ENCODE data around the gene LIN7B. TPM values are rescaled to one million over a fixed set of nuclear protein-coding genes. Genes with fewer than 3 reads are reported as not detected.

The LIN7B gene
- total and polyA plus RNA-seq, 2 of the 13 experiments (the other 11 are each of a cell fraction or from before 2014, with no cell fraction given): 5.3 to 7.6 TPM

DNA sequence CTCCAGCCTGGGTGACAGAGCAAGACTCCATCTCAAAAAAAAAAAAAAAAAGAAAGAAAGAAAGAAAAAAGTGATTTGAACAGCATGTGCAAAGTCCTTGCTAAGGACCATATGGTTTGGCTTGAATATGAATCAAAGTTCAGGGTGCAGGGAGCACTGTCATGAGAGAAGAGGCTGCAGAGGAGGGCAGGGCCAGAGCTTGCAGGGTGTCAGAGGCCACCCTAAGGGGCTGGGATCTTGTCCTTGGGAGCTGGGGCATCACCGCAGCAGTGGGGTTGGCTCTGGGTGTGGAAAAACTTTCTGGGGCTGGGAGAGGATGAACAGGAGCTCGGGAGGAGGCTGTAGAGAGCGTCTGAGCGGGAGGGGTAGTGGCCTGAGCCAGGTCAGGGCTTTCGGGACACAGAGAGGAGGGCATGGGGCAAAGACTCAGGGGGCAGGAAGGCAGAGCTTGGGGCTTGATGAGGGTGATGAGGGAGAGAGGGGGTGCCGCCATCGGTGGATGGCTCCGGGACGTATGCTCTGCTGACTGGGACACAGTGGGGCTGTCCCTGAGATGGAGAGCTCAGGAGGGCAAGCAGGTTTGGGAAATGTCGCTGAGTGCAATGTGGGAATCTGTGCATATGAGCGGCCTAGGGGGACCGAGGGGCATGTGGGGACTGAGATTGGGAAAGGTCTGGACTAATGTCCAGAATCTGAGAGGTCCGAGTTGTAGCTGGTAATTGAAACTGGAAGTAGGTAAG is 46.5 kb downstream of the LIN7B start (continued):
- TF ChIP-seq, protein P1, sequence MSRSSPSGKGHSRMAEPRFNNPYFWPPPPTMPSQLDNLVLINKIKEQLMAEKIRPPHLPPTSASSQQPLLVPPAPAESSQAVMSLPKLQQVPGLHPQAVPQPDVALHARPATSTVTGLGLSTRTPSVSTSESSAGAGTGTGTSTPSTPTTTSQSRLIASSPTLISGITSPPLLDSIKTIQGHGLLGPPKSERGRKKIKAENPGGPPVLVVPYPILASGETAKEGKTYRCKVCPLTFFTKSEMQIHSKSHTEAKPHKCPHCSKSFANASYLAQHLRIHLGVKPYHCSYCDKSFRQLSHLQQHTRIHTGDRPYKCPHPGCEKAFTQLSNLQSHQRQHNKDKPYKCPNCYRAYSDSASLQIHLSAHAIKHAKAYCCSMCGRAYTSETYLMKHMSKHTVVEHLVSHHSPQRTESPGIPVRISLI (CRISPR knock-in tag; IDR thresholded peaks at IDR 0.05; ENCODE audit: borderline replicate concordance): peak; percentile 32; the same call in 1 of the 2 replicates
- peak; percentile 65 for TF ChIP-seq HNF4A (CRISPR knock-in tag; IDR thresholded peaks at IDR 0.05)

DNA sequence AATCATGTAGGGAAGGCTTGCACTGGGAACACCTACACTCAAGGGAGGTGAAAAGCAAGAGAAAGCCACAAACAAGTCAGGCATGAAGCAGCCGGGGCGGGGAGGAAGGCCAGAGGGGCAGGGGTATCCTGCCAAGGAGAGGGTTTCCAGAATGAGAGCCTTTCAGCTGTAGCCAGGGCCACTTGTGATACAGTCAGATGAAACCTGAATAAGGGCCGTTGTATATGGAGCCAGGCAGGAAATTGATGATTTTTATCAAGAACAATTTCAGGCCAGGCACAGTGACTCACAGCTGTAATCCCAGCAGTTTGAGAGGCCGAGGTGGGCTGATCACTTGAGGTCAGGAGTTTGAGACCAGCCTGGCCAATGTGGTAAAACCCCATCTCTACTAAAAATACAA is 47.8 kb downstream of the LIN7B start:
- no peak overlapping the region for H3K4me2 ChIP-seq (ENCODE audit: low read depth, low read length)
- FAIRE-seq: no peak
- no peak overlapping the region for H3K9ac ChIP-seq (ENCODE audit: insufficient read depth, low read depth, low read length)
- H3K79me2 ChIP-seq (ENCODE audit: insufficient read depth, low read length): no peaks in the 10 kb centered on the region
- DNase-seq (ENCODE audit: low spot score): no peak
- BruUV-seq (replicated peaks): no TSS peak
- no peaks in the 10 kb centered on the region for H3K36me3 ChIP-seq (replicated peaks in 1 of 2; ENCODE audit: control insufficient read depth in 1 of 2, insufficient read depth in 2 of 2, low read length in 2 of 2)
- no peak overlapping the region for H2AFZ ChIP-seq (ENCODE audit: low read length)
- no peaks in the 10 kb centered on the region for H3K27me3 ChIP-seq (ENCODE audit: control insufficient read depth in 1 of 2, insufficient read depth in 2 of 2, low read length in 2 of 2)
- H3K9me3 ChIP-seq (ENCODE audit: low read length): no peaks in the 10 kb centered on the region
- H3K4me3 ChIP-seq (replicated peaks in 1 of 3; ENCODE audit: insufficient read depth in 1 of 3, low read depth in 2 of 3, low read length in 3 of 3): no peak overlapping the region
- no peaks in the 10 kb centered on the region for H4K20me1 ChIP-seq (ENCODE audit: insufficient read depth, low read length)
- intact Hi-C loops (cut with micrococcal nuclease; ENCODE audit: unreplicated experiment) (no loop called here), in situ Hi-C loops (cut with HindIII; ENCODE audit: extremely low pct_ligation_motif_present, low pct_unique_long_range_greater_than_20kb) (no loop called here)
- ATAC-seq: no peak
- WGBS (ENCODE audit: low lambda C conversion rate): 88% methylated on average over 4 of the region's 4 CpGs
- H3K27ac ChIP-seq (ENCODE audit: extremely low read length, insufficient read depth, low read length): no peak overlapping the region
- peaks cover 35% of the 10 kb centered on the region for H3K4me1 ChIP-seq (ENCODE audit: insufficient read depth, low read length)
- CTCF ChIA-PET (ENCODE audit: low intra/inter-chr PET ratio, low total read pairs): no interaction called here
- POLR2A ChIA-PET: no interaction called here
- TF ChIP-seq, protein P2, sequence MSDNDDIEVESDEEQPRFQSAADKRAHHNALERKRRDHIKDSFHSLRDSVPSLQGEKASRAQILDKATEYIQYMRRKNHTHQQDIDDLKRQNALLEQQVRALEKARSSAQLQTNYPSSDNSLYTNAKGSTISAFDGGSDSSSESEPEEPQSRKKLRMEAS (IDR thresholded peaks at IDR 0.05): no peak
- TF ChIP-seq THYN1 (CRISPR knock-in tag; IDR thresholded peaks at IDR 0.05; ENCODE audit: borderline replicate concordance, low read depth) (no peak), ZNF33A (CRISPR knock-in tag; IDR thresholded peaks at IDR 0.05; ENCODE audit: borderline replicate concordance) (no peak), EED (CRISPR knock-in tag; IDR thresholded peaks at IDR 0.05) (no peak), ZNF430 (CRISPR knock-in tag; IDR thresholded peaks at IDR 0.05) (no peak), RBM39 (IDR thresholded peaks at IDR 0.05; ENCODE audit: low read depth, low read length, poor library complexity, severe bottlenecking) (no peak), SCMH1 (CRISPR knock-in tag; IDR thresholded peaks at IDR 0.05; ENCODE audit: borderline replicate concordance) (no peak), PHB2 (IDR thresholded peaks at IDR 0.05; ENCODE audit: partially characterized antibody) (no peak), NR1H2 (CRISPR knock-in tag; IDR thresholded peaks at IDR 0.05; ENCODE audit: borderline replicate concordance, low read depth) (no peak), TBX3 (IDR thresholded peaks at IDR 0.05; ENCODE audit: borderline replicate concordance) (no peak), HDAC1 (CRISPR knock-in tag; IDR thresholded peaks at IDR 0.05) (no peak), MAFK (conservative IDR thresholded peaks at IDR 0.05 in 1 of 2, IDR thresholded peaks at IDR 0.05 in 1 of 2; ENCODE audit: low read length in 2 of 2) (no peak)
- TF ChIP-seq, protein P3, sequence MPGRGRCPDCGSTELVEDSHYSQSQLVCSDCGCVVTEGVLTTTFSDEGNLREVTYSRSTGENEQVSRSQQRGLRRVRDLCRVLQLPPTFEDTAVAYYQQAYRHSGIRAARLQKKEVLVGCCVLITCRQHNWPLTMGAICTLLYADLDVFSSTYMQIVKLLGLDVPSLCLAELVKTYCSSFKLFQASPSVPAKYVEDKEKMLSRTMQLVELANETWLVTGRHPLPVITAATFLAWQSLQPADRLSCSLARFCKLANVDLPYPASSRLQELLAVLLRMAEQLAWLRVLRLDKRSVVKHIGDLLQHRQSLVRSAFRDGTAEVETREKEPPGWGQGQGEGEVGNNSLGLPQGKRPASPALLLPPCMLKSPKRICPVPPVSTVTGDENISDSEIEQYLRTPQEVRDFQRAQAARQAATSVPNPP (CRISPR knock-in tag; IDR thresholded peaks at IDR 0.05): no peak
- TF ChIP-seq, protein P4, sequence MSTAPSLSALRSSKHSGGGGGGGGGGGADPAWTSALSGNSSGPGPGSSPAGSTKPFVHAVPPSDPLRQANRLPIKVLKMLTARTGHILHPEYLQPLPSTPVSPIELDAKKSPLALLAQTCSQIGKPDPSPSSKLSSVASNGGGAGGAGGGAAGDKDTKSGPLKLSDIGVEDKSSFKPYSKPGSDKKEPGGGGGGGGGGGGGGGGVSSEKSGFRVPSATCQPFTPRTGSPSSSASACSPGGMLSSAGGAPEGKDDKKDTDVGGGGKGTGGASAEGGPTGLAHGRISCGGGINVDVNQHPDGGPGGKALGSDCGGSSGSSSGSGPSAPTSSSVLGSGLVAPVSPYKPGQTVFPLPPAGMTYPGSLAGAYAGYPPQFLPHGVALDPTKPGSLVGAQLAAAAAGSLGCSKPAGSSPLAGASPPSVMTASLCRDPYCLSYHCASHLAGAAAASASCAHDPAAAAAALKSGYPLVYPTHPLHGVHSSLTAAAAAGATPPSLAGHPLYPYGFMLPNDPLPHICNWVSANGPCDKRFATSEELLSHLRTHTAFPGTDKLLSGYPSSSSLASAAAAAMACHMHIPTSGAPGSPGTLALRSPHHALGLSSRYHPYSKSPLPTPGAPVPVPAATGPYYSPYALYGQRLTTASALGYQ (CRISPR knock-in tag; IDR thresholded peaks at IDR 0.05): no peak
- TF ChIP-seq, protein P5, sequence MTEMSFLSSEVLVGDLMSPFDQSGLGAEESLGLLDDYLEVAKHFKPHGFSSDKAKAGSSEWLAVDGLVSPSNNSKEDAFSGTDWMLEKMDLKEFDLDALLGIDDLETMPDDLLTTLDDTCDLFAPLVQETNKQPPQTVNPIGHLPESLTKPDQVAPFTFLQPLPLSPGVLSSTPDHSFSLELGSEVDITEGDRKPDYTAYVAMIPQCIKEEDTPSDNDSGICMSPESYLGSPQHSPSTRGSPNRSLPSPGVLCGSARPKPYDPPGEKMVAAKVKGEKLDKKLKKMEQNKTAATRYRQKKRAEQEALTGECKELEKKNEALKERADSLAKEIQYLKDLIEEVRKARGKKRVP (CRISPR knock-in tag; IDR thresholded peaks at IDR 0.05): no peak

Data from HepG2 (cell line).